ELF-1 (cell line): ENCODE results near the gene MLF1.
A peak's percentile ranks its signal among the peaks of the same experiment; 100 is the strongest.

Experiments used
- DNase-seq: peaks from one replicate; pipeline ENCODE4 v3.0.0-alpha.2; 2016; ENCODE audit warnings: low read depth, low spot score

MLF1 gene

DNA sequence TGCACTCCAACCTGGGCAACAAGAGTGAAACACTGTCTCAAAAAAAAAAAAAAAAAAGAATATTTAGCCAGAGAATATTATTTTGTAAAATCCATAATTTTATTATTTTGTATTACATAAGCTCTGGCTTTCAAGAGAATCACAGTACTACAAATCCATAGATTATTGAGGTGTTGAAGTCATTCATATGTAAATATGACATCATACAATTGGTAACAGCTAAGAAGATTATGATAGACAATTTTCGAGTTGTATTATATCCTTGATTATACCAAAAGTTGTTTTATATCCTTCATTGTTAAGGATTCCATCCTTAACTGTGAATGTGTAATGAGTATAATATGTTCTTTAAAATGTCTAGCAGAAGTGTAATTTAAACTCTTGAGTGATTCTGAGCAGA is 3.7 kb downstream of the MLF1 start:
- DNase-seq = no peak

GRCh38 chr3:158590223-158590622 is 19.2 kb downstream of the MLF1 start:
- DNase-seq = no peak

DNA sequence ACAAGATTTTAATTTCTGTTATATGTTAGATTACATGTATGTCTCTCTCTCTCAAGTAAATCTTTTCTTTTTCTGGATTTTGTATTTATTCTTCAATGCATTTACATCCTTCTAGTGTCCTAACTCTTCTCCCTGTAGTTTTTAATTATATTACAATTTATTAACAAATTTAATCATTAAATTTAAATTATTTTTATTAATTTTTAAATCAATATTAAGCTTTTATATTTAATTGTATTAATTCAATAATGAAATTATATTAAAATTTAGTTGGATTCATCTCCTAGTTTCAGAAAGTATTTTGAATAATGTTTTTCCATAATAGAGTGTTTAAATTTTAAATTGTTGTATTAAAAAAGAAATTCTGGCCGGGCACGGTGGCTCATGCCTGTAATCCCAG is 29.8 kb downstream of the MLF1 start:
- no peak for DNase-seq

DNA sequence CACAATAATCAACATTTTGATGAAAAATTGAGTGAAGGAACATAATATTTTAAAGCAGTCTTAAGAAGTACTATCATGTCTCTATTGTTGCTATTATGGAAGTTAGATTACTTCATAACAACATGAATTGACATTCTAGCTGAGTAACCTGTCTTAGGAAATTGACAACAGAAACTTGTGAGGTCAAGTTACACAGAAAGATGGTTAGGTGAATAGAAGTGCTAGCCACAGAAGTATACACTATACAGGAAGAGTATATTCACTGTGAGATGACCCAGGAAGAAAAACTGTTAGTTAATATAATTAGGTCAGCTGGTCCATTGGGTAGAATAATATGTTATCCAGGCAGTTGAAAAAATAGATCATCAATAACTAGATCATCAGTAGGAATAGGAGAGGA is 31.2 kb downstream of the MLF1 start:
- DNase-seq = no peak

DNA sequence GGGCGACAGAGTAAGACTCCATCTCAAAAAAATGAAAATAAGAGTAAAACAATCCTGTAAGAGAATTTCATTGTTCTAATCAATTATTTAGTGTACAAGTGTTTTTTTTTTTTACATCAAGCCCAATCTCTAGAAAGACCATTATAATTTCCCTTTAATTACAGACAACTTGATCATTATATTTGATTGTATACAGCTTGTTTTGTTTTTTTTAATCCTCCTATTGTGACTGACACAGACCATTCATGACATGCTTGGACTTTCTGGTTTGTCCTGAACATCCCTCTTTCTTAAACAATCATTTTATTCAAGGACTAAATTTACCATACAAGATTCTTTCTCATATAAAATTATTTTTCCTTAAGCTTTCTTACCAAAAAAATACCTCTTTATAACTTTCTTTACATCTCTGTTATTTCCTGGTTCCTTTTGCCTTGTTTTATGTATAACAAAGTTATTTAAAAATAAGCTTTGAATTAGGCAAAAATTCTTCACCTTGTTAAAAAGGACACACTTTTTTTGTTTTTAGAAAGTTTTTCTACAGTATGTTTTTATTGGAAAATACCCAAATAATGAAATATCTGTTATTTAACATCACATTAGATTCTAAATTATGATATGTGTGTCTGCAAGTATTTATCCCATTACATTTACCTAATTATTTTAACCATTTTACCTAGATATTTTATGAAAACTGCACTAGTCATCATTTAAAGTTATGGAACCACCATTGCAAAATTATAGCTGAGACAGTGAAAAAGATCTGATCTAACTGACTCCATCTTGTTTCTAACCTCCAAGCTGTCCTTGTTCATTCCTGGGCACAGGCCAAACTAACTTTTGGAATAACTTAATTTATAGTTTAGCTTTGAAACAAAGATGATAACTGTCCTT is 47.2 kb downstream of the MLF1 start:
- DNase-seq = no peak

- DNase-seq = no peak
Observed at GRCh38 chr3:158625881-158626280, 54.9 kb downstream of the MLF1 start.

DNA sequence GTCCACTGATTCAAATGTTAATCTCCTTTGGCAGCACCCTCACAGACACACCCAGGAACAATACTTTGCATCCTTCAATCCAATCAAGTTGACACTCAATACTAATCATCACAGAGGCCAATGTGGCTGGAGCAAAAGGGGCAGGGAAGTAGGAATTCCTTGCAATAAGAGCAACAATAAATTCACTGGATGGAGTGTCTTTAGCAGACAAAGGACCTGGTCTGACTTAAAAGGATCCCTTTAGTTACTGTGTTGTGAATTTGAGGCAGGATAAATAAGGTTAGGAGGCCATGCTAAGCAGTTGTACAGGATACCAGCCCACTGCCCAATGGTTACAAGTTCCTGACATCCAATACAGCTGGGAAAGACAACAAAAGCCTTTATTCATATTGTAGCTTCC is 61.0 kb downstream of the MLF1 start:
- no peak for DNase-seq

DNA sequence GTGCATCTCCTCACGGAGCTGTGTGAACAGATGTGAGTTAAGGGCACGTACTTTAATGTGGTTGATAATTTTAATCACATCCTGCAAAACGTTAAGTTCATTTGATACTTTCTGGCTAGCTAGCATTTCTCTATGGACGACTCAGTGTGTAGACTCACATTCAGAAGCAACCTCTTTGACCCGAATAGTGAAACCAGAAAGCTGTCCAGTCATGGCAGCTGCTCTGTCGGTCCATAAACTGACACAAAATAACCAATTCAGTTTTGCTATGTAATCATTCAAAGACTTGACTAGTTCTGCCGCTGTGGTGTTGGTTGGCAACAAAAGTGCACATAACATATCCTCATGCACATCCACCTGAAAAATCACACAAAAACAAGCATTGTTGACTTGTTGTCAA is 69.7 kb downstream of the MLF1 start:
- DNase-seq = no peak

- no peak for DNase-seq
Observed at GRCh38 chr3:158642005-158642404, 71.0 kb downstream of the MLF1 start.

- DNase-seq = no peak
Observed at GRCh38 chr3:158642474-158643210, 71.6 kb downstream of the MLF1 start.

DNA sequence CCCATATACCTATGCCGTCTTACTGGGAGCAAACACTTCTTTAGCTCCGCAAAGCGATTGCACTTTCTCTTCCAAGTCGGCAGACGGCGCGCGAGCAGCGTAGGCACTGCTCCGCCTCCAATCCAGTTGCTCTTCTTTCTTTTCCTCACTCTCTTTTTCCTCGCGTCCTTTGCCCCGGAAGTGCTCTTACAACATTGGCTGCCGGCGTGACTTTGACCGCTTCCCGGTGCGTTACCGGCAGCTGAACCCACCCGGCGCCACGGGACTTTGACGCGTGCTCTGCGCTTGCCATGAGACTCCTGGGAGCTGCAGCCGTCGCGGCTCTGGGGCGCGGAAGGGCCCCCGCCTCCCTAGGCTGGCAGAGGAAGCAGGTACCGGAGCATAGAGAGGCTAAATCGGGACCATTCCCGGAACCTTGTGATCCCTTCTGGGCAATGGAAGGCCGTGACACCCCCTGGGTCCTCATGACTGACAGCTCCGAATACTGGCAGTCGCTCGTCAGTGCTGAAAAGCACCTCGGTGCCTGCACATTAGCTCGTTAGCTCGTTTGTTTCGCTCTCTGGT is 73.4 kb downstream of the MLF1 start, which contains the start of gene GFM1:
Gene GFM1 (plus strand): TSS at position 183 of the 564 bp plus-strand sequence. CDS start 108 bp downstream, at position 291.
- peak; percentile 96 for DNase-seq

GRCh38 chr3:158649791-158650190 is 78.8 kb downstream of the MLF1 start:
- DNase-seq = no peak

DNA sequence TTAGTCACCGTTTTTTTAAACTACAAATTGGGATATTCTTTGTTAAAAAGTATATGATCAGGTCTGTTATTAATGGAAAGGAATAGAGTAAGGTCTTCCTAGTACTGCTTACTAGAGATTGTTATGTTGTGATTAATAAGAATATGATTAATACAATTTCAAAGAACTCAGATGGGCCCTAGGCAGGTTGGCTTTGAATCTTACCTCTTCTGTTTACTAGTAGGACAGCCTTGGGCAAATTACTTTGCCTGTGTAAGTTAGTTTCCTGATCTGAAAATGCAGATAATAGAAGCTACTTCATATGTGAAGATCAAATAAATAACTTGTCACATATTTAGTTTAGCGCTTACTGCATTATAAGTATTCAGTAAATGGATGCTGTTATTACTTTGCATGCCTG is 80.2 kb downstream of the MLF1 start:
- no peak for DNase-seq

- DNase-seq = no peak
Observed at GRCh38 chr3:158652463-158652862, 81.5 kb downstream of the MLF1 start.
